HCT116 (cell line): ENCODE data around the gene PDHX. TPM values are rescaled to one million over a fixed set of nuclear protein-coding genes. Genes with fewer than 3 reads are reported as not detected.

Experiments used
- ATAC-seq: fragments of 200-7000 bp; cut with Tn5 transposase; 2 replicates; pipeline ENCODE4 v1.9.1; 2020; ENCODE audit warnings: mild to moderate bottlenecking, moderate library complexity
- BruUV-seq: library from RNA; stranded (reverse); fragments of 400-500 nt; replicated peaks from 2 replicates; lab custom pipeline; 2021; lab: Mats Ljungman, UMichigan
- CTCF ChIA-PET: fragments of 300-600 bp; sonication (Branson Sonifier 250); formaldehyde crosslinking; loops from one replicate; lab custom pipeline; 2021; ENCODE audit warnings: antibody characterized with exemption; lab: Charles Lee
- POLR2A ChIA-PET: fragments of 300-600, 350-600 bp; sonication (Branson Sonifier 250); formaldehyde crosslinking; loops from one replicate; lab custom pipeline; 2021; ENCODE audit warnings: antibody characterized with exemption; lab: Charles Lee
- RAD21 ChIA-PET, 2 experiments: fragments of 300-600 bp; sonication (Branson Sonifier 250); formaldehyde crosslinking; loops; one replicate each; lab custom pipeline; 2023; ENCODE audit warnings: low total read pairs in 2 of 2; ENCODE audit not compliant: uncharacterized antibody in 2 of 2, unreplicated experiment in 2 of 2, low non-redundant PET in 1 of 2; lab: Charles Lee
- DNase-seq: peaks from one replicate; pipeline ENCODE4 v3.0.0-alpha.2; 2010; ENCODE audit warnings: low read depth, low spot score
- H2AFZ ChIP-seq: fragments of 200-600 bp; shearing (Covaris generic), sonication (generic); 2 replicates; pipeline ENCODE4 v1.6.1; 2017; ENCODE audit warnings: low read depth, mixed run types, mixed read lengths, antibody characterized with exemption, low read length; ENCODE audit not compliant: poor library complexity, severe bottlenecking
- H3K27ac ChIP-seq: 2 replicates; pipeline ENCODE4 v1.5.1; 2012; ENCODE audit warnings: low read depth, low read length
- H3K27me3 ChIP-seq: fragments of 200-600 bp; sonication (generic); 2 replicates; pipeline ENCODE4 v1.6.1; 2016; ENCODE audit warnings: mixed run types, low read length, mixed read lengths; ENCODE audit not compliant: insufficient read depth
- H3K36me3 ChIP-seq, 2 experiments: fragments of 200-500 bp in 1 of 2; fragments of 200-600 bp in 1 of 2; sonication (Bioruptor generic) in 1 of 2; sonication (generic) in 1 of 2; 2 replicates each; pipeline versions ENCODE4 v1.5.1 to v1.6.1; 2014 to 2016; ENCODE audit warnings: low read length in 2 of 2, inconsistent platforms in 1 of 2, mixed read lengths in 1 of 2, mixed run types in 1 of 2; ENCODE audit not compliant: insufficient read depth in 2 of 2, control insufficient read depth in 1 of 2
- H3K4me1 ChIP-seq, 2 experiments: fragments of 200-600 bp in 1 of 2; sonication (generic) in 1 of 2; 2 replicates each; pipeline versions ENCODE4 v1.5.1 to v1.6.1; 2012 to 2017; ENCODE audit warnings: low read length in 2 of 2, inconsistent platforms in 1 of 2, mild to moderate bottlenecking in 1 of 2, mixed read lengths in 1 of 2, mixed run types in 1 of 2, moderate library complexity in 1 of 2; ENCODE audit not compliant: insufficient read depth in 2 of 2, control insufficient read depth in 1 of 2
- H3K4me2 ChIP-seq: fragments of 200-600 bp; sonication (generic); 2 replicates; pipeline ENCODE4 v1.6.1; 2017; ENCODE audit warnings: mixed run types, low read length, mixed read lengths
- H3K4me3 ChIP-seq, 2 experiments: fragments of 200-600 bp in 1 of 2; sonication (generic) in 1 of 2; replicated peaks in 1 of 2; 2 replicates each; pipeline ENCODE4 v1.5.1; 2011 to 2016; ENCODE audit warnings: low read length in 2 of 2, control low read depth in 1 of 2, low read depth in 1 of 2, mild to moderate bottlenecking in 1 of 2, mixed read lengths in 1 of 2, mixed run types in 1 of 2
- H3K79me2 ChIP-seq: fragments of 200-600 bp; sonication (generic); 2 replicates; pipeline ENCODE4 v1.6.1; 2017; ENCODE audit warnings: mild to moderate bottlenecking, mixed run types, low read length, moderate library complexity, mixed read lengths; ENCODE audit not compliant: insufficient read depth
- H3K9ac ChIP-seq: fragments of 200-600 bp; sonication (generic); 2 replicates; pipeline ENCODE4 v1.6.1; 2016; ENCODE audit warnings: low read length, mixed read lengths
- H3K9me2 ChIP-seq: fragments of 200-600 bp; sonication (generic), shearing (Covaris generic); 2 replicates; pipeline ENCODE4 v1.6.1; 2017; ENCODE audit warnings: mixed run types, mild to moderate bottlenecking, moderate library complexity; ENCODE audit not compliant: insufficient read depth
- H3K9me3 ChIP-seq, 2 experiments: fragments of 200-500 bp in 1 of 2; fragments of 200-600 bp in 1 of 2; sonication (Bioruptor generic) in 1 of 2; sonication (generic) in 1 of 2; 2 replicates each; pipeline ENCODE4 v1.6.1; 2014 to 2017; ENCODE audit warnings: low read length in 2 of 2, mixed read lengths in 2 of 2, inconsistent platforms in 1 of 2, low read depth in 1 of 2, mild to moderate bottlenecking in 1 of 2, mixed run types in 1 of 2, moderate library complexity in 1 of 2; ENCODE audit not compliant: control insufficient read depth in 1 of 2, insufficient read depth in 1 of 2
- H4K20me1 ChIP-seq: fragments of 200-600 bp; sonication (generic), shearing (Covaris generic); 2 replicates; pipeline ENCODE4 v1.6.1; 2017; ENCODE audit warnings: mixed run types, mild to moderate bottlenecking, moderate library complexity; ENCODE audit not compliant: insufficient read depth
- CBX3 ChIP-seq: IDR thresholded peaks from 2 replicates; pipeline ENCODE4 v1.6.1; 2012; ENCODE audit warnings: low read depth
- ELF1 ChIP-seq: IDR thresholded peaks from 2 replicates; pipeline ENCODE4 v1.6.1; 2012; ENCODE audit warnings: low read depth, borderline replicate concordance
- EZH2phosphoT487 ChIP-seq: fragments of 200-600 bp; IDR thresholded peaks from 2 replicates; pipeline ENCODE4 v1.6.1; 2018; ENCODE audit warnings: antibody characterized with exemption, borderline replicate concordance
- POLR2AphosphoS5 ChIP-seq: IDR thresholded peaks from 2 replicates; pipeline ENCODE4 v1.6.1; 2011; ENCODE audit warnings: mild to moderate bottlenecking, low read depth, low read length, moderate library complexity
- RAD21 ChIP-seq: IDR thresholded peaks from 2 replicates; pipeline ENCODE4 v1.6.1; 2012; ENCODE audit warnings: low read depth, mild to moderate bottlenecking
- SRF ChIP-seq: IDR thresholded peaks from 2 replicates; pipeline ENCODE4 v1.6.1; 2012; ENCODE audit warnings: low read depth
- YY1 ChIP-seq: IDR thresholded peaks from 2 replicates; pipeline ENCODE4 v1.6.1; 2011; ENCODE audit warnings: low read length, low read depth, moderate library complexity, mild to moderate bottlenecking; ENCODE audit not compliant: insufficient replicate concordance; ENCODE audit errors: extremely low read depth
- ZFX ChIP-seq: fragments of 450-650 bp; IDR thresholded peaks from 2 replicates; pipeline ENCODE4 v1.6.1; 2017
- ZNF274 ChIP-seq: fragments of 200-500 bp; sonication (Bioruptor generic); IDR thresholded peaks from 2 replicates; pipeline ENCODE4 v1.6.1; 2014; ENCODE audit warnings: mild to moderate bottlenecking, low read depth, low read length, inconsistent platforms
- intact Hi-C: fragments of 100-400 bp; cut with micrococcal nuclease; formaldehyde crosslinking; loops from 2 replicates; pipeline ENCODE4 v1.10.0; 2022
- total RNA-seq: library from RNA; stranded (reverse); gene quantifications from one replicate; pipeline ENCODE4 v1.2.1, GENCODE V29; 2021; ENCODE audit not compliant: unreplicated experiment
- TF ChIP-seq, protein P1 (sequence below): IDR thresholded peaks from 2 replicates; pipeline ENCODE4 v1.6.1; 2012; ENCODE audit warnings: low read depth
- TF ChIP-seq, protein P2 (sequence below): IDR thresholded peaks from 2 replicates; pipeline ENCODE4 v1.6.1; 2012

PDHX gene
- total RNA-seq, 1 experiment from 2014 or later, result 36.6 TPM

DNA sequence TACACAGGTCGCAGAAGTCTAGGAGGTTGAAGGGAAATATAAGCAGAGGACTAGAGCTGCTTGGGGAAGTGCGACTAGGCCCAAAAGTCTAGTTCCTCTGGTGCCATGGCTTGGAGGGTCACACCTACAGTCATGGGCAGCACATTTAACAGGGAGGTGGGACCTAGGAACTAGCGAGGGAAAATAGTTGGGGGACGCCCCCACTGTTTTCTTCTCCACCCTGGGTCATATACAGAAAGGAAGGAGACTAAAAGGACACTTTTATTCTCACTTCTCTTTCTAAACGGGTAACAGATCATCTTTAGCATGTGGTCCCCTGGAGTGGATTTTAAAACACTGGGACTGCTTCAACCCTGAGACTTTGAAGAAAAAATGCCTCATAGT is 16.8 kb upstream of the PDHX start:
- no peak overlapping the region for H3K27ac ChIP-seq
- no peaks in the 10 kb centered on the region for H4K20me1 ChIP-seq
- peaks cover 3 to 5% of the 10 kb centered on the region in 2 experiments; a peak in 3 of 4 replicates for H3K4me1 ChIP-seq
- BruUV-seq, result no TSS peak
- no peaks in the 10 kb centered on the region; a peak in 1 of 4 replicates for H3K36me3 ChIP-seq
- intact Hi-C loops, result loop anchor here (1.0 to 10.0 kb wide), 7 partner anchors 245 to 1095 kb away; partner anchors contain the start of gene ABTB2
- H3K9me3 ChIP-seq, result no peaks in the 10 kb centered on the region
- H3K79me2 ChIP-seq, result peaks cover 8% of the 10 kb centered on the region; the same call in 1 of the 2 replicates
- H3K27me3 ChIP-seq, result no peaks in the 10 kb centered on the region
- DNase-seq (no peak), ATAC-seq (peak; percentile 16; the same call in 1 of the 2 replicates)
- RAD21 ChIA-PET, result interaction anchor here (0.6 to 1.5 kb wide), 5 partner anchors 12 to 533 kb away, joined by 3 to 6 read pairs (median 4); no protein-coding TSS in a partner anchor
- CTCF ChIA-PET, result interaction anchor here (0.7 to 3.4 kb wide), 23 partner anchors 8 to 1065 kb away, joined by 3 to 51 read pairs (median 4); partner anchors contain the start of genes APIP, ELF5 and PDHX
- POLR2A ChIA-PET, result no interaction called here
- H2AFZ ChIP-seq, result no peak overlapping the region
- TF ChIP-seq ELF1 (no peak), EZH2phosphoT487 (no peak)
- TF ChIP-seq, protein P1, sequence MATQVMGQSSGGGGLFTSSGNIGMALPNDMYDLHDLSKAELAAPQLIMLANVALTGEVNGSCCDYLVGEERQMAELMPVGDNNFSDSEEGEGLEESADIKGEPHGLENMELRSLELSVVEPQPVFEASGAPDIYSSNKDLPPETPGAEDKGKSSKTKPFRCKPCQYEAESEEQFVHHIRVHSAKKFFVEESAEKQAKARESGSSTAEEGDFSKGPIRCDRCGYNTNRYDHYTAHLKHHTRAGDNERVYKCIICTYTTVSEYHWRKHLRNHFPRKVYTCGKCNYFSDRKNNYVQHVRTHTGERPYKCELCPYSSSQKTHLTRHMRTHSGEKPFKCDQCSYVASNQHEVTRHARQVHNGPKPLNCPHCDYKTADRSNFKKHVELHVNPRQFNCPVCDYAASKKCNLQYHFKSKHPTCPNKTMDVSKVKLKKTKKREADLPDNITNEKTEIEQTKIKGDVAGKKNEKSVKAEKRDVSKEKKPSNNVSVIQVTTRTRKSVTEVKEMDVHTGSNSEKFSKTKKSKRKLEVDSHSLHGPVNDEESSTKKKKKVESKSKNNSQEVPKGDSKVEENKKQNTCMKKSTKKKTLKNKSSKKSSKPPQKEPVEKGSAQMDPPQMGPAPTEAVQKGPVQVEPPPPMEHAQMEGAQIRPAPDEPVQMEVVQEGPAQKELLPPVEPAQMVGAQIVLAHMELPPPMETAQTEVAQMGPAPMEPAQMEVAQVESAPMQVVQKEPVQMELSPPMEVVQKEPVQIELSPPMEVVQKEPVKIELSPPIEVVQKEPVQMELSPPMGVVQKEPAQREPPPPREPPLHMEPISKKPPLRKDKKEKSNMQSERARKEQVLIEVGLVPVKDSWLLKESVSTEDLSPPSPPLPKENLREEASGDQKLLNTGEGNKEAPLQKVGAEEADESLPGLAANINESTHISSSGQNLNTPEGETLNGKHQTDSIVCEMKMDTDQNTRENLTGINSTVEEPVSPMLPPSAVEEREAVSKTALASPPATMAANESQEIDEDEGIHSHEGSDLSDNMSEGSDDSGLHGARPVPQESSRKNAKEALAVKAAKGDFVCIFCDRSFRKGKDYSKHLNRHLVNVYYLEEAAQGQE, result no peak
- 0 out of 2 replicates have a peak overlapping the region, but pooled peaks have one; percentile 38 for H3K4me2 ChIP-seq
- H3K9ac ChIP-seq, result 0 out of 2 replicates have a peak overlapping the region, but pooled peaks have one; percentile 23
- H3K9me2 ChIP-seq, result no peaks in the 10 kb centered on the region
- H3K4me3 ChIP-seq, result no peak overlapping the region

DNA sequence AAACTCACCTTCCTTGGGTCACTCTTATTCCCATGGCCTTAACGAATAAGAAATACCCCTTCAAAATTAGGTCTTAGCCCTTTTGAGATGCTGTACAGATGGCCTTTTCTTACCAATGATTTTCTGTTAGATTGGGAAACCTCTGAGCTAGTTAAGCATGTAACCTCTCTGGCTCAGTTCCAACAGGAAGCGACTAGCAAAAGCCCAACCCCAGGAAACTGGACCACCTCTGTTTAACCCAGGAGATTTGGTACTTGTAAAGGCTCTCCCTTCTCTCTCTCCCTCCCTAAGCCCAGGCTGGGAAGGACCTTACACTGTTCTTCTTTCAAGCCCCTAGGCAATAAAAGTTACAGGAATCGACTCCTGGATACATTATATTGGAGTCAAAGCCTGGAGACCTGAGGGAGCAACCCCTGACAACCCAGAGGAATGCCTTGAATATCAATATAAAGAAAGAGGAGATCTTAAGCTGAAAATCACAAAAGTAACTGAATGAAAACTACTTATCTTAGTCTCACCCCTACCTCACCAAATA is 11.9 kb upstream of the PDHX start:
- BruUV-seq, result no TSS peak
- no peaks in the 10 kb centered on the region for H3K27me3 ChIP-seq
- H3K79me2 ChIP-seq, result peaks cover 23% of the 10 kb centered on the region; the same call in 1 of the 2 replicates
- intact Hi-C loops, result no loop called here
- ChIA-PET RAD21 (no interaction called here), CTCF (no interaction called here), POLR2A (no interaction called here)
- no peak overlapping the region for H3K4me2 ChIP-seq
- TF ChIP-seq RAD21 (no peak), POLR2AphosphoS5 (no peak), ZNF274 (no peak), EZH2phosphoT487 (no peak), SRF (no peak), CBX3 (no peak), ZFX (no peak), YY1 (no peak)
- TF ChIP-seq, protein P2, sequence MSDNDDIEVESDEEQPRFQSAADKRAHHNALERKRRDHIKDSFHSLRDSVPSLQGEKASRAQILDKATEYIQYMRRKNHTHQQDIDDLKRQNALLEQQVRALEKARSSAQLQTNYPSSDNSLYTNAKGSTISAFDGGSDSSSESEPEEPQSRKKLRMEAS, result no peak
- H3K36me3 ChIP-seq, result no peaks in the 10 kb centered on the region
- no peaks in the 10 kb centered on the region for H4K20me1 ChIP-seq
- ATAC-seq, result no peak
- H3K27ac ChIP-seq, result no peak overlapping the region
- H3K4me1 ChIP-seq, result peaks cover 0 to 9% of the 10 kb centered on the region in 2 experiments; a peak in 1 of 4 replicates
- DNase-seq, result no peak
- H2AFZ ChIP-seq, result no peak overlapping the region
- no peaks in the 10 kb centered on the region for H3K9me2 ChIP-seq
- no peak overlapping the region for H3K4me3 ChIP-seq
- no peak overlapping the region for H3K9ac ChIP-seq
- H3K9me3 ChIP-seq, result no peaks in the 10 kb centered on the region
